Activated T-cell treated with anti-CD3 and anti-CD28 coated beads, Interleukin-2, amount 50 U/mL, for 4 hours (primary cell): Measurements from ENCODE around the gene GALNT17. TPM values are rescaled to one million over a fixed set of nuclear protein-coding genes. Genes with fewer than 3 reads are reported as not detected.

Source experiments
- ATAC-seq, 2 donors: fragments of 200-7000 bp; cut with Tn5 transposase; one replicate each; pipeline ENCODE4 v1.10.0; 2021
- DNase-seq: peaks from one replicate; pipeline ENCODE4 v3.0.0-alpha.2; 2020
- H3K27me3 Mint-ChIP-seq: one replicate; pipeline ENCODE4 v1.8.0; 2021; ENCODE audit warnings: low read depth, mixed read lengths
- H3K36me3 Mint-ChIP-seq: one replicate; pipeline ENCODE4 v1.8.0; 2022; ENCODE audit warnings: mixed read lengths; ENCODE audit not compliant: insufficient read depth
- H3K4me1 Mint-ChIP-seq: one replicate; pipeline ENCODE4 v1.8.0; 2021; ENCODE audit warnings: low read depth, mixed read lengths
- H3K4me3 Mint-ChIP-seq: one replicate; pipeline ENCODE4 v1.8.0; 2021; ENCODE audit warnings: mild to moderate bottlenecking, moderate library complexity, mixed read lengths
- H3K9me3 Mint-ChIP-seq: one replicate; pipeline ENCODE4 v1.8.0; 2021; ENCODE audit warnings: mixed read lengths
- total RNA-seq, 3 donors: library from RNA; stranded (reverse); gene quantifications; one replicate each; pipeline ENCODE4 v1.2.1, GENCODE V29; 2021

Gene GALNT17
- total RNA-seq, 3 donors from 2014 or later: 0.30 TPM; not detected in 2

DNA sequence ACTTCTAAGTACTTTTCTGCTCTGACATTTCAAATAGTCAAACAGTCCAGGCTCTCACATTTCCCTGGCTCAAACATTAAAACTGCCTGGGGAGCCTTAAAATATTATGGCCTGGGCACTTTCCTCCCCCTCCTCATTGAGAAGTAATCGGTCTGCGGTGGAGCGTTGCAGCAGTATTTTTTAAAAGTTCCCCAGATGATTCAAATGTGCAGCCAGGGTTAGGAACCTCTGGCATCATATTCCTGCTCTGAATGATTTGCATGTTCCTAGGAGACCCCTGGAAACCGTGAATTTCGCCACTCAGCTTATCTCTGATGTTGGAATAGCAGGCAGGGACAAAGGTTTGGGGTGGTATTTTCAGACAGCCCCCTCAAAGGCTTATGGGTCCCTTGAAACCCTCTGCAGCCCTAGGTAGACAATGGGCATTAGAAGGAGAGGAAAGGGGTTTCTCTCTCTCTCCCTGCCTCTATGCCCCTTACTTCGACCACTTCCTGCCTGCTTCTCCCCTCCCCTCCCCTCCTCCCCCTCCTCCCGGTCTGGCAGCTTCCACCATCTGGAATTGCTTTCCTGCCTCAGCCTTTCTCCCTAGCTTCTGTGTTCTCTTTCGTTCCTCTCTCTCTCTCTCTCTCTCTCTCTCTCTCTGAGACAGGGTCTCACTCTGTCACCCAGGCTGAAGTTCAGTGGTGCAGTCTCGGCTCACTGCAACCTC, 622.2 kb downstream of the GALNT17 start:
- H3K36me3 Mint-ChIP-seq: no peaks in the 10 kb centered on the region
- peaks cover 14% of the 10 kb centered on the region for H3K27me3 Mint-ChIP-seq
- no peaks in the 10 kb centered on the region for H3K4me1 Mint-ChIP-seq
- no peak overlapping the region for H3K4me3 Mint-ChIP-seq
- ATAC-seq (no peak), DNase-seq (no peak)
- peaks cover 15% of the 10 kb centered on the region for H3K9me3 Mint-ChIP-seq

DNA sequence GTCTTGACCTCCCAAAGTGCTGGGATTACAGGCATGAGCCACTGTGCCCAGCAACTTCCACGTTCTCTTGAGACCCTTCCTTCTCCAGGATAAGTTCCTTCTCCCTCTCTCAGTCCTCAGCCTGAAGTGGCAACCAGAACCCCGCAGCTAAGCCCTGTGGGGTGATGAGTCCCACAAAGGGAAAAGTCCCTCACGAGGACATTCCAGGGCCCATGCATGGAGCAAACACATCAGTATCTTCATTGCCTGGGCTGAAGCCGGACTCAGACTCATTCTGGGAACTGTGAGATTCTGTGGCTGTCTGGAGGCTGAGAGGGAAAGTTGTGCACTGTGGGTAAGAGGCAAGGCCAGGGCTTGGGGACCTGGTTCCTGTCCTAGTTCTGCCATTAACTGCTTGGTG, 622.9 kb downstream of the GALNT17 start:
- H3K4me1 Mint-ChIP-seq: no peaks in the 10 kb centered on the region
- no peak overlapping the region for H3K4me3 Mint-ChIP-seq
- DNase-seq (no peak), ATAC-seq (no peak)
- H3K27me3 Mint-ChIP-seq: peaks cover 14% of the 10 kb centered on the region
- no peaks in the 10 kb centered on the region for H3K36me3 Mint-ChIP-seq
- H3K9me3 Mint-ChIP-seq: peaks cover 17% of the 10 kb centered on the region

DNA sequence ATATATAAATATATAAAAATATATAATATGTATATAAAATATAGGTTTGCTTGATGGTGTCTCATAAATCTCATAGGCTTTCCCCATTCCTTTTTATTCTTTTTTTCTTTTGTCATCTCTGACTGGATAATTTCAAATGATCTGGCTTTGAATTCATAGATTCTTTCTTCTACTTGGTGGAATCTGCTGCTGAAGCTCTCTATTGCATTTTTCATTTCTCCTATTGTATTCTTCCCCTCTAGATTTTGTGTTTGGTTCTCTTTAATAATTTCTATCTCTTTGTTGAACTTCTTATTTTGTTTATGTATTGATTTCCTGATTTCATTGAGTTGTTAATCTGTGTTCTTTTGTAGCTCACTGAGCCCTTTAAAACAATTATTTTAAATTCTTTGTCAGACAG, 629.4 kb downstream of the GALNT17 start:
- Mint-ChIP-seq H3K4me3 (no peak overlapping the region), H3K27me3 (no peaks in the 10 kb centered on the region), H3K4me1 (no peaks in the 10 kb centered on the region), H3K9me3 (peaks cover 35% of the 10 kb centered on the region), H3K36me3 (no peaks in the 10 kb centered on the region)
- ATAC-seq (no peak), DNase-seq (no peak)
